ENCODE measurements around the gene ARHGDIA.

DNA sequence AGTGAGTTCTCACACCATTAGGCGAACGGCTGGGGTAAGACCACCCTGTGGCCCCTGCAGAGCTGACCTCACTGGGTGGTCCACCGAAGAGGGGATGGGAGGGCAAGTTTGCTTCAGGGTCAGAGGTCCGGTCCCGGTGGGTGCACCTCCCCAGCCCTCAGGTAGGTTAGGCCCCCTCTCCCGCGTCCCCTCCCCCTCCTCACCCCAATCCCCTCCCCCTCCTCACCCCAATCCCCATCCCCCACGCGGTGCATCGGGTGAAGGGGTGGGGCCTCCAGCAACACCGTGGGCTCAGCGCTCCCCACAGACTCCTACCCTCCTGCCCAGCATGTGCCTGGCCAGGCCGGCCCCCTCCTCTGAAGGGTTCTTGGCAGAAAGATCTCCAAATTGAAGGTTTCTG, 51.4 kb downstream of the ARHGDIA start:
- TF ChIP-seq POLR2A (IDR thresholded peaks at IDR 0.05) (no peak), CTCF (IDR thresholded peaks at IDR 0.05) (no peak)

Data from thyroid gland (tissue), 4 donors.